GM10266 (cell line): ENCODE results near the gene BRD4.

ENCODE experiments used
- DNase-seq: peaks from one replicate; pipeline ENCODE4 v3.0.0; 2012; ENCODE audit errors: extremely low spot score
- TF ChIP-seq, protein P1 (sequence below): IDR thresholded peaks from 2 replicates; pipeline ENCODE4 v1.5.1; 2012; ENCODE audit warnings: mild to moderate bottlenecking, low read depth; ENCODE audit not compliant: control insufficient read depth, insufficient read depth; ENCODE audit errors: missing control alignments

The BRD4 gene

DNA sequence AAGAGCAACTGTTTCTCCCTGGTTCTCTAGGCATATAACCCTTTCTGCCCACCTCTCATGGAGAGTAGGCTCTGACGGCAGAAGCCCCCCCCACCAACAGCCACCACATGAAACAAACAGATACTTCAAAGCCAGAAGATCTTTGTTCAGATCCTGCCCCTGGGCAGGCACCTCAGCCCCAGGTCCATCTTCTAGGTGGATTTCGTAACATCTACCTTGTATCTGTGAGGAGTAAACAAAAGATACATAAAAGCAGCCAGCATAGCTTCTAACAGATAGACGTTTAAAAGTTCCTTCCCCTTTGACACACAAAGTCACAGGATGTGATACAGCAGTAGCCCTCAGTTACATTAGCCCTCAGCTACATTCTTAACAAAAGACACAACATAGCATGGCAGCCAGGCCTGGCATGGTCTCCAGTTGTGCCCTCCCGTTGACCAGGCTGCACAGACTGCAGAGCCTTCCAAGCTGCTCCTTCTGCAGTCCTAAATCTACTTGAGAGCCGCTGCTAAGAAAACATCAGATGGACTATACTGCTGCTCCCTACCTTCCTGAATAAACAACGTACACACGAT, 35.4 kb downstream of the BRD4 start:
- DNase-seq: no peak
- TF ChIP-seq, protein P1, sequence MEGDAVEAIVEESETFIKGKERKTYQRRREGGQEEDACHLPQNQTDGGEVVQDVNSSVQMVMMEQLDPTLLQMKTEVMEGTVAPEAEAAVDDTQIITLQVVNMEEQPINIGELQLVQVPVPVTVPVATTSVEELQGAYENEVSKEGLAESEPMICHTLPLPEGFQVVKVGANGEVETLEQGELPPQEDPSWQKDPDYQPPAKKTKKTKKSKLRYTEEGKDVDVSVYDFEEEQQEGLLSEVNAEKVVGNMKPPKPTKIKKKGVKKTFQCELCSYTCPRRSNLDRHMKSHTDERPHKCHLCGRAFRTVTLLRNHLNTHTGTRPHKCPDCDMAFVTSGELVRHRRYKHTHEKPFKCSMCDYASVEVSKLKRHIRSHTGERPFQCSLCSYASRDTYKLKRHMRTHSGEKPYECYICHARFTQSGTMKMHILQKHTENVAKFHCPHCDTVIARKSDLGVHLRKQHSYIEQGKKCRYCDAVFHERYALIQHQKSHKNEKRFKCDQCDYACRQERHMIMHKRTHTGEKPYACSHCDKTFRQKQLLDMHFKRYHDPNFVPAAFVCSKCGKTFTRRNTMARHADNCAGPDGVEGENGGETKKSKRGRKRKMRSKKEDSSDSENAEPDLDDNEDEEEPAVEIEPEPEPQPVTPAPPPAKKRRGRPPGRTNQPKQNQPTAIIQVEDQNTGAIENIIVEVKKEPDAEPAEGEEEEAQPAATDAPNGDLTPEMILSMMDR: no peak

DNA sequence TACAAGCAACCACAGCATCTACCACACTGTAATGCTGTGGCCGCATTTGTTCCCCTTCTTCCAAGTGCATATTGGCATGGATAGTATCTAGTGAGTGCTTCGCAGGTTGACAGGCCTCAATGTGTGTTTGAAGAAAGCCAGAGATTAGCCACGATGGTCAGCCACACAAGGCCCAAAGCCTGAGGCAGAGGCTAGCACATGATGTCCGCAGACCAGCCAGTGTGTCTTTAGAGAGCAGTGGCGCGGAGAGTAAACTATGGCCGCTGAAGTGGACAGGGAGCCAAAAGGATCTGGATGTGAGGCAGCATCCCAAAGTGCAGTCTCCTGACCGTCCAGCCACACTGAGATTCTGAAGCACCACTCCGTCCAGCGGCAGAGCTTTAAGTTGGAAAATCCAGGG, 36.0 kb downstream of the BRD4 start:
- TF ChIP-seq, protein P1: no peak
- no peak for DNase-seq

DNA sequence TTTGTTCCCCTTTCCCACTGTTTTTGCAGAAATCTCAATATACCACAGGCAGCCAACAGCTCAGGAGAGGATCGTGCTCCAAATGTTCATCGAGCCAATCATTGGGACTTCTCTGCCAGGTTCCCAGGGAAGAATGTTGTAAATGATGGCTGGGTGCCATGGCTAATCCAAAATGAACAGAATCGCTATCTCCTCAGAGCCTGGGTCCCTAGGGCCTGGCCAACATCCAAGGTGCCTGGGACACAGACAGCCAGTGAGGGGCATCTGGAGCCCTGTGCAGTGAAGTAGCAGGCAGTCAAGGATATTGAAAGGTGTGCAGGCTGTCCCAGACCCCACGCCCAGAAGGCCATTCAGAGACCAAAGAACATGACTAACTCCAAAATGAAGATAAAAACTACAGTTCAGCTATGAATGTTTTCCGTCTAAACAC, 37.8 kb downstream of the BRD4 start:
- TF ChIP-seq, protein P1: no peak
- DNase-seq: no peak

DNA sequence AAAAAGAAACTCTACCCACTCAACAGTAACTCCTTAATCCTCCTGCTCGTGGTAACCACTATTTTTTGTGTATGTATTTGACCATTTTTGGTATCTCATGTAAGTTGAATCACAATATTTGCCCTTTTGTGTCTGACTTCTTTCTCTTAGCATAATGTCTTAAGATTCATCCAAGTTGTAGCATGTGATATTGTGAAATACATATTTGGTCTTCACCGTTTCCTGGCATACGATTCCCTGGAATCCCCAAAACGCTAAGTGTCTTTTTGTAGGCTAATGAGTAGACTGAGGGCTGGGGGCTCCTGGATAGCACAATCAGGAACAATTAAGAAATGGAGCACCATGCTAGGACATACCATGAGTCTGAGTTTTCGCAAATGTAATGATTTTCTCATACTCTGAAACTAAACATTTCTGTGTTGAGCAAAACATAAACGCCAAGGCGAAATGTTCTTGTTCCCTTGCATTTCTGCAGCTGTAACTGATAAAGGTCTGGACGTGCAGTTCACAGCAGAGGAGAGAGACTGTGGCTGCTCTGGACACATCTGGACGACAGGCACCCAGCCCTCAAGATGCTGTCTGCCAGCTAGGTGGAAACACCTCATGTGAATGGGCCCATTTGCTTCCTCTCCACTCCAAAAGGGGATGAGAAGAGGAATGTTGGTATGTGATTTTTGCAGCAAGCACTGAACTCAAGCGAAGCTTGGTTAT, 38.4 kb downstream of the BRD4 start:
- no peak for DNase-seq
- TF ChIP-seq, protein P1: no peak

DNA sequence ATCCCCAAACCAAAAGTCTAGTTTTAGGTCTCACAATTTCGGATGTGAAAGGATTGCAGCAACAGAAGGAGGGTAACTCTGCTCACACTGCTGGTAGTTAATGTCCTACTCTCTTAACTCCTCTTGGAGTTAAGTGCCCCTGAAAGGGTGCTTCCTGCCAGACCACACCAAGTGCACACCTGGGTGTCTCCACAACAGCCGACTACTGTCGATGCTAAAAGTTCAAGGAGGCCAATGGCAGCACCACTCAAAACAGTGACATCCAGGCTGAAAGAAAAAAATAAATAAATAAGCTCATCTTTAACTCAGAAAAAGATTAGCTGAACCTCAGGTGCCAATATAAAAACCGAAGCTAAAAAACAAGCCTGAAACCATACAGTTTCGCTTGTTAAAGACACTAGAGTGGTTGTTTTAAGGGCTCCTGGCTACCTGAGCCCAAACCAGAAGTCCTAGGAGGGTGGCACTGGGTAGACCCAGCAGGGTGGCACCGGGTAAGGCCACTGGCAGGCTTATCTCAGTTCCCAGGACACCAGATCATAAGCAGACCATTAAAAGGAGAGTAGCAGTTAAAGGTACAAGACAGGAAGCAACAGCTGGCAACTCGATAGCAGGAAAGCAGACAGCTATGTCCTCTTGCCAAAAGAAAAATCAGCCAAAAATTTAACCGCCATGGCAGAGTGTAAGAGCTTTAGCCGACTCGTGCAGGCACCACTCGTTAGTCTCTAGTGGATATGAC, 39.3 kb downstream of the BRD4 start:
- TF ChIP-seq, protein P1: no peak
- no peak for DNase-seq

DNA sequence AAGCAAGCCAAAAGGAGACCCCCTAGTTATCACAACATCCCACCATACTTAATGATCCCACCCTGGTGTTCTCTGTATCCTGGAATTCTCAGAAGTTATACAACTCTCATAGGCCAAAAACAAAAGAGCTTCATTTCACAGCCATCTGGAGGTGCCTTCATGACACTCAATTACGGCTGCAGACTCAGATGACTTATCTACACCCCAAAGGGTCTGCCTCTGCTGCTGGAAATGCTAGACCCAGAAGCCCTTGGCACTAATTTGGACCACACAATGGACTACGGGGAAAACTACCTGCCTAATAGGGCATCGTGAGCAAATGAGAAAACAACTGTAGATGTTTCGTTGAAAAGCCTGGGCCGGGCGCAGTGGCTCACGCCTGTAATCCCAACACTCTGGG, 40.2 kb downstream of the BRD4 start:
- no peak for DNase-seq
- TF ChIP-seq, protein P1: no peak

DNA sequence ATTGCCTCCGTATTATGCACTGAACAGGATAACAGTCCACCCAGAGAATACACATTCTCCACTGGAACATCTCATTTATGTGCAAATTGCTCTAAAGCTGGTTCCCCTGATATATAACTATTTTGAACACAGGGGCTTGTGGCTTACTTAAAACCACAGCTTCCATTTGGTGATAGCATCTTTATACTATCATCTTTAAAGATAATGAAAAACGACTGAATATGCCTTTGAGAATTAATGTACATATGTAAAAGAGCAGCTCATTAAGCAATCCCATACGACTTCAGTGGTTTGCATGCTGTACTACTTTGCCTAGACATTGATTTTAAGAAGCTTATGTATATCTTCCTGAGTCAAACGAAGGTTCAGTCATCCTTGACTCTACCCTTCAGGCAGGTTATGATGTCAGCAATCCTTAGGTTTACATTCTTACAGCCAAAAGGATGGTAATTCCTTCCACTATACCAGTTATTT, 40.8 kb downstream of the BRD4 start:
- DNase-seq: no peak
- TF ChIP-seq, protein P1: no peak
